NB4 (cell line): ENCODE results near the gene LMO1.

Experiments
- CTCF ChIP-seq: IDR thresholded peaks from one replicate; pipeline ENCODE4 v1.5.1; 2012; ENCODE audit warnings: low read depth, low read length
- MAX ChIP-seq: IDR thresholded peaks from 2 replicates; pipeline ENCODE4 v1.6.1; 2011; ENCODE audit warnings: low read depth, low read length

- TF ChIP-seq CTCF, result no peak
- no peak for TF ChIP-seq MAX
Measured at GRCh38 chr11:8213376-8213775, 50.3 kb downstream of the LMO1 start.
